Panc1 (cell line): ENCODE results near the gene OR5K4. TPM values are rescaled to one million over a fixed set of nuclear protein-coding genes. Genes with fewer than 3 reads are reported as not detected.

Experiments
- ATAC-seq: fragments of 200-7000 bp; cut with Tn5 transposase; 2 replicates; pipeline ENCODE4 v1.9.1; 2020; ENCODE audit warnings: mild to moderate bottlenecking, moderate library complexity
- BruUV-seq: library from RNA; stranded (reverse); fragments of 400-500 nt; replicated peaks from 2 replicates; lab custom pipeline; 2021; lab: Mats Ljungman, UMichigan
- CTCF ChIA-PET: fragments of 300-600 bp; sonication (Branson Sonifier 250); formaldehyde crosslinking; loops from one replicate; lab custom pipeline; 2022; ENCODE audit warnings: antibody characterized with exemption; lab: Charles Lee
- POLR2A ChIA-PET: fragments of 300-600 bp; sonication (Branson Sonifier 250); formaldehyde crosslinking; loops from one replicate; lab custom pipeline; 2022; ENCODE audit warnings: antibody characterized with exemption; lab: Charles Lee
- DNase-seq: peaks from one replicate; pipeline ENCODE4 v3.0.0-alpha.2; 2010; ENCODE audit warnings: low read depth, low spot score
- H3K27ac ChIP-seq: 2 replicates; pipeline ENCODE4 v1.5.1; 2011; ENCODE audit warnings: mild to moderate bottlenecking, low read length, inconsistent platforms
- H3K27me3 ChIP-seq: fragments of 200-500 bp; sonication (Bioruptor generic); 2 replicates; pipeline ENCODE4 v1.6.0; 2014; ENCODE audit warnings: low read length, inconsistent platforms; ENCODE audit not compliant: control insufficient read depth, insufficient read depth
- H3K36me3 ChIP-seq: fragments of 200-500 bp; sonication (Bioruptor generic); 2 replicates; pipeline ENCODE4 v1.5.1; 2014; ENCODE audit warnings: inconsistent platforms, mild to moderate bottlenecking, low read length, moderate library complexity; ENCODE audit not compliant: control insufficient read depth, insufficient read depth
- H3K4me1 ChIP-seq: 2 replicates; pipeline ENCODE4 v1.5.1; 2011; ENCODE audit warnings: inconsistent platforms, mild to moderate bottlenecking, low read length, moderate library complexity; ENCODE audit not compliant: control insufficient read depth, insufficient read depth
- H3K4me3 ChIP-seq, 2 experiments: 2 replicates each; pipeline ENCODE4 v1.5.1; 2011 to 2012; ENCODE audit warnings: low read depth in 2 of 2, low read length in 2 of 2, mild to moderate bottlenecking in 2 of 2, inconsistent platforms in 1 of 2, moderate library complexity in 1 of 2
- H3K9me3 ChIP-seq: fragments of 200-500 bp; sonication (Bioruptor generic); 2 replicates; pipeline ENCODE4 v1.5.1; 2014; ENCODE audit warnings: low read depth, mild to moderate bottlenecking, inconsistent platforms, low read length, moderate library complexity; ENCODE audit not compliant: control insufficient read depth, insufficient read depth
- POLR2AphosphoS5 ChIP-seq: IDR thresholded peaks from 2 replicates; pipeline ENCODE4 v1.6.1; 2012; ENCODE audit warnings: mild to moderate bottlenecking, low read depth, low read length, moderate library complexity
- REST ChIP-seq, 2 experiments: IDR thresholded peaks; 2 replicates each; pipeline ENCODE4 v1.6.1; 2011 to 2012; ENCODE audit warnings: low read depth in 2 of 2, control low read depth in 1 of 2, low read length in 1 of 2, mild to moderate bottlenecking in 1 of 2, moderate library complexity in 1 of 2; ENCODE audit not compliant: insufficient read depth in 1 of 2
- SIN3A ChIP-seq: IDR thresholded peaks from 2 replicates; pipeline ENCODE4 v1.6.1; 2012; ENCODE audit warnings: low read depth, mild to moderate bottlenecking, low read length, moderate library complexity, borderline replicate concordance; ENCODE audit not compliant: insufficient read depth
- TCF7L2 ChIP-seq: IDR thresholded peaks from 2 replicates; pipeline ENCODE4 v1.6.1; 2011; ENCODE audit warnings: mild to moderate bottlenecking, low read depth, low read length, inconsistent platforms
- in situ Hi-C: cut with HindIII; loops from 2 replicates; pipeline ENCODE4 v1.10.0; 2016; ENCODE audit warnings: low sequenced_read_pairs, low pct_unique_long_range_greater_than_20kb
- intact Hi-C: fragments of 100-400 bp; cut with micrococcal nuclease; formaldehyde crosslinking; loops from one replicate; pipeline ENCODE4 v1.10.0; 2022; ENCODE audit not compliant: unreplicated experiment
- total RNA-seq: library from RNA; stranded (reverse); gene quantifications from one replicate; pipeline ENCODE4 v1.2.1, GENCODE V29; 2021; ENCODE audit not compliant: unreplicated experiment
- TF ChIP-seq, protein P1 (sequence below): fragments of 450-650 bp; IDR thresholded peaks from 2 replicates; pipeline ENCODE4 v1.5.1; 2017; ENCODE audit warnings: mild to moderate bottlenecking

The OR5K4 gene
- total RNA-seq, 1 experiment from 2014 or later: not detected

- ATAC-seq (no peak), DNase-seq (no peak)
- no TSS peak for BruUV-seq
- no peak overlapping the region for H3K27ac ChIP-seq
- H3K4me3 ChIP-seq: no peak overlapping the region
- in situ Hi-C loops (no loop called here), intact Hi-C loops (no loop called here)
- ChIA-PET CTCF (no interaction called here), POLR2A (no interaction called here)
- peaks cover 2% of the 10 kb centered on the region; the same call in 1 of the 2 replicates for H3K9me3 ChIP-seq
- no peaks in the 10 kb centered on the region for H3K27me3 ChIP-seq
- TF ChIP-seq POLR2AphosphoS5 (no peak), SIN3A (no peak), TCF7L2 (no peak), REST (IDR thresholded peaks at IDR 0.05; ENCODE audit: insufficient read depth in 1 of 2, low read depth in 2 of 2, low read length in 1 of 2) (no peak)
- TF ChIP-seq, protein P1, sequence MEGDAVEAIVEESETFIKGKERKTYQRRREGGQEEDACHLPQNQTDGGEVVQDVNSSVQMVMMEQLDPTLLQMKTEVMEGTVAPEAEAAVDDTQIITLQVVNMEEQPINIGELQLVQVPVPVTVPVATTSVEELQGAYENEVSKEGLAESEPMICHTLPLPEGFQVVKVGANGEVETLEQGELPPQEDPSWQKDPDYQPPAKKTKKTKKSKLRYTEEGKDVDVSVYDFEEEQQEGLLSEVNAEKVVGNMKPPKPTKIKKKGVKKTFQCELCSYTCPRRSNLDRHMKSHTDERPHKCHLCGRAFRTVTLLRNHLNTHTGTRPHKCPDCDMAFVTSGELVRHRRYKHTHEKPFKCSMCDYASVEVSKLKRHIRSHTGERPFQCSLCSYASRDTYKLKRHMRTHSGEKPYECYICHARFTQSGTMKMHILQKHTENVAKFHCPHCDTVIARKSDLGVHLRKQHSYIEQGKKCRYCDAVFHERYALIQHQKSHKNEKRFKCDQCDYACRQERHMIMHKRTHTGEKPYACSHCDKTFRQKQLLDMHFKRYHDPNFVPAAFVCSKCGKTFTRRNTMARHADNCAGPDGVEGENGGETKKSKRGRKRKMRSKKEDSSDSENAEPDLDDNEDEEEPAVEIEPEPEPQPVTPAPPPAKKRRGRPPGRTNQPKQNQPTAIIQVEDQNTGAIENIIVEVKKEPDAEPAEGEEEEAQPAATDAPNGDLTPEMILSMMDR: no peak
- no peaks in the 10 kb centered on the region for H3K4me1 ChIP-seq
- H3K36me3 ChIP-seq: no peaks in the 10 kb centered on the region
Observed at GRCh38 chr3:98361289-98361688, 7.6 kb downstream of the OR5K4 start.

GRCh38 chr3:98367464-98368246 lies 14.0 kb downstream of the OR5K4 start:
- intact Hi-C loops (no loop called here), in situ Hi-C loops (no loop called here)
- Histone ChIP-seq H3K9me3 (0 out of 2 replicates have a peak, but pooled peaks cover 2% of the 10 kb centered on the region), H3K4me1 (no peaks in the 10 kb centered on the region), H3K27ac (no peak overlapping the region), H3K4me3 (no peak overlapping the region), H3K27me3 (no peaks in the 10 kb centered on the region), H3K36me3 (no peaks in the 10 kb centered on the region)
- POLR2A ChIA-PET: no interaction called here
- no peak for ATAC-seq
- CTCF ChIA-PET: no interaction called here
- no peak for TF ChIP-seq REST (IDR thresholded peaks at IDR 0.05; ENCODE audit: insufficient read depth in 1 of 2, low read depth in 2 of 2, low read length in 1 of 2)
- TF ChIP-seq, protein P1: no peak
- no peak for TF ChIP-seq POLR2AphosphoS5
- no peak for TF ChIP-seq TCF7L2
- no peak for TF ChIP-seq SIN3A
- BruUV-seq: no TSS peak
- DNase-seq: no peak
